ENCODE data around the gene TTC23L.

- TF ChIP-seq EZH2phosphoT487 (IDR thresholded peaks at IDR 0.05; ENCODE audit: borderline replicate concordance) (no peak), CTCF (conservative IDR thresholded peaks at IDR 0.05; ENCODE audit: low read length) (no peak)
These were observed 8.1 kb downstream of the TTC23L start for GRCh38 chr5:34847056-34847455.
